ENCODE data around the gene RGS7BP.

The RGS7BP gene

GRCh38 chr5:64566310-64566916 is 60.6 kb downstream of the RGS7BP start:
- DNase-seq: no peak

- DNase-seq: no peak
These were observed 64.0 kb downstream of the RGS7BP start for GRCh38 chr5:64569858-64570257.

DNA sequence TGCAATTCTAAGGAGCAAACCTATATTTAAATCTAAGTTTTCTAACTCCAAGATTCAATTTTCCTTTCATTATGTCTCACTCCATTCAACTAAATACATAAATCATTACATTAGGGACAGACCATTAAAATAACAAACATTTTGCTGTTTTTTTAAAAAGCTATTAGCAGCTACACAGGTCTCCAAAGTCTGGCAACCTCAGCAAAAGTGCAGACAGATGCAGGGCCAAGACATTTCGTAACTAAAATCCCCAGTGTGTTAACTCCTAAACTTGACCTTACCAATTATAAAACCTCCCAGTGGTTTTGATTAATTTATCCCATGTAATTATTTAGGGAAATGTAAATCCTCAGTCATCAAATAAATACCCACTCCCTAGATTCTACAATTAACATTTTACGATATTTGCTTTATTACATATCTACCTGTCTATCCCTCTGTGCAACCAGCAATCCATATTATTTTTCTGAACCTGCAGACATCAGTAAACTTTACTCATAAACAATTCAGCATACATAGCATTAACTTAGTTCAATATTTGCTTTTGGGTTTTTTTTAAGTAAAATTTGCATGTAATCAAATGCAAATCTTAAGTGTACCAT is 64.7 kb downstream of the RGS7BP start:
- DNase-seq: no peak

GRCh38 chr5:64575561-64575960 is 69.7 kb downstream of the RGS7BP start:
- no peak for DNase-seq

DNA sequence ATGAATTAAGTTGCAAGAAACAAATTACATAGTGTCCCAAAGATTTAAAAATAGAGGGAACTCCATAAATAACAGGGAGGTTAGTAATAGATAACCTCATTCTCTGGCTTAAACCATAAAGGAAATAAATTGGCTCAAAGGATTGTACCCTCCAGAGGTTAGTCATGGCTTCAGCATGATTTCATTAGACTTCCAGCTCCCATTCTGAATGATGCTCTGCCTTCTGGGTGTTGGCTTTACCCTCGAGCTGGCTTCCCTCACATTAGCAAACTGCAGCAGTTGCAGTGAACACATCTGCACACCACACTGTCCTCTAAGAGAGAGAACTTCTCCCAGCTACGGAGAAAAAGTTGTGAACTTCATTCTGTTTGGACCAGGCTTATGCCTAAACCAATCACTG is 70.4 kb downstream of the RGS7BP start:
- no peak for DNase-seq

DNA sequence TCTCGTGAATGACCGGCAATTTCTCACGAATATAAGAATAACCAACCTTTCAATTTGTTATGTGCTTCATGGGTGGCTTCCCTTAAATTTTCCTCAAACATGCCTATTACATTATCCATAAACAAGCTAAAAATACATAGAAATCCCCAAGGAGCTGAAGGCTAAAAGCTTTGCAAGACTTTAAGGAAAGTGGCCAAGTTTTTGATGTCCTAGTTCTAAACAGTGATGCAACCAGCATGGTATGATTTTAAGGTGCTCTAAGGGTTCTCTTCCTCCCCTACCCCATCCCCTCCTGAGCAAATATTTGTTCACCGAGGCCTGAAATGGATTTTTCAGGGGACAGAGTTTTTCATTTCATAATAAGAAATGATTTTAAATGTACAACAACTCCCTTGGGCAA is 79.8 kb downstream of the RGS7BP start:
- no peak for DNase-seq

DNA sequence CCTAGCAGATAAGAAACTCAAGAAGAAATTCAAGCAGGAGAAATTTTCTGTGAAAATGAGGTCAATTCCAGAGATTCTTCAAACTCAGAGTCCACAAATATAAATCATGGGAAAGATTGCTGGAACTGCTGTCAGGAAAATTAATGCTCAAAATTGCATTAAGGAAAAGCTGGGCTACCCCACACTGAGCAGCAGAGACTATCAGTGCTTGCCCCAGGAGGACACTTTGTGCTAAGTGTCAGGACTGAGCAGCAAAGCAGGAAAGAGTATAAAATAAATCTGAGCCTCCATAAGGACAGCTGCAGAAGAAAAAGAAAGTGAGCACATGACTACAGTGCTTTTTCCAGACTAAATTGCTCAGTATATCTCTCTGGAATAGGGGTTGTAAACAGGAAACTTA is 81.6 kb downstream of the RGS7BP start:
- DNase-seq: no peak

DNA sequence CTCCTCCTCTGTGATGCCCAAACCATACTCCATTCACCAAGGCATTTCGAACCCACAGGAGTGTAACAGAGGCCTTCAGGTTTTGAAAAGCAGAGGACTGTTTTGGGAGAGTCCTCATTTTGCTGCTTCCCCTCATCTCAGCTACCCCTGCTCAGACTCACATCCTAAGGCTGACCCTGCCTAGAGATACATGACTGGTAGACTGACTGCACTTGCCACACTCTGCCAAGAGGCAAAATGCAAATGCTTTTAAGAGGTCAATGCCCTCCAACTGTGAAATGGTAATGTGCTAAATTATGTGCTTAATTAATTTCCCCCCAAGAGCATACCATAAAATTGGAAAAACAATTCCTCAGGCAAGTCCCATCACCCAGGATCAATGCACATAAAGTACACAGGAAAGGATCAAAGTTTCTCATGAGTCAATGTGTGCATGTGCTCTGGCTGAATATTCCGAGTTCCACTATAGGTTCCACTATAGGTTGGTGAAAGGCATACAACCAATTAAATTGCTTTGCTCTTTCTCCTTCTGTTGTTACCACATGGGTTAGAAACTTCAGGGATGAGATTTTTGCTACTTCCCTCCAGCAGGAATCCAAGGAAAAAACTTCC is 87.0 kb downstream of the RGS7BP start:
- no peak for DNase-seq

- no peak for DNase-seq
These were observed 88.2 kb downstream of the RGS7BP start for GRCh38 chr5:64594025-64594424.

GRCh38 chr5:64594601-64595000 is 88.8 kb downstream of the RGS7BP start:
- DNase-seq: no peak

GRCh38 chr5:64595031-64595855 is 89.4 kb downstream of the RGS7BP start:
- DNase-seq: no peak

DNA sequence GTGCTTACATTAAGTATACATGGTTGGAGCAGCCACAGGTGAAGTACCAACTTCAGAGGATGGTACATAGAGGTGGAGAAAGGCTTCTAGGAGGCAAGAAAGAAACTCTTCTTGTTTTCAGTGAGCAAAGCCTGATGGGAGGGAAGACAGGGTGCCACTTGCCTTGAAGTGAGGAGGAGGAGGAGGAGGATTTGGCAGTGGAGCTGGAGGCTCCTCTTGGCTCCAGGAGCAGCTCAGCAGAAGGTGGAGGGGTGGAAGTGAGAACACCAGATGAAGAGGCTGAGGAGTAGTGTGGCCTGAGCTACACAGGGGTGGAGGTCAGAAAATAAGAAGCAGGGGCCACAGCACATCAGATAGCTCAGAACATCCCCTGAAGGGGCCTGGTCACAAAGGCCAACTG is 93.4 kb downstream of the RGS7BP start:
- no peak for DNase-seq

DNA sequence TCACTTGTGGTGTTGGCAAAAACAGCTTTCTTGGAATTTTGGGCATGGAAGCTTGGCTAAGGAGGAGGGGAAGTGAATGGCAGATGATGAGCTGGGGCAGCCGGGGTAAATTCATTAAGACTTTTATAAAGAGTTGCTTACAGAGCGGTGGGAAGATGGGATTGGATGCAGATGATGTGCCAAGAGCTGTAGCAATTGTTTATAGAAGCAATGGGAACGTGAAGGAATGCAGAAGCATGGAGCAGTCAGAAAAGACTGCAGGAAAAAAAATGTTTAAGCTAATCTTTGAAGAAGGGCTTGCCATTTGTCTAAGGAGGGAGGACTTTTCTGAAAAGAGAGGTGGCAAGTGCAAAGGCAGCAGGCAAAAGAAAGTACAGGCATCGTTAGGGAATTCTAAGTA is 97.9 kb downstream of the RGS7BP start:
- no peak for DNase-seq

- no peak for DNase-seq
These were observed 101.1 kb downstream of the RGS7BP start for GRCh38 chr5:64606926-64607325.

GRCh38 chr5:64612344-64612961 is 106.6 kb downstream of the RGS7BP start:
- DNase-seq: no peak

DNA sequence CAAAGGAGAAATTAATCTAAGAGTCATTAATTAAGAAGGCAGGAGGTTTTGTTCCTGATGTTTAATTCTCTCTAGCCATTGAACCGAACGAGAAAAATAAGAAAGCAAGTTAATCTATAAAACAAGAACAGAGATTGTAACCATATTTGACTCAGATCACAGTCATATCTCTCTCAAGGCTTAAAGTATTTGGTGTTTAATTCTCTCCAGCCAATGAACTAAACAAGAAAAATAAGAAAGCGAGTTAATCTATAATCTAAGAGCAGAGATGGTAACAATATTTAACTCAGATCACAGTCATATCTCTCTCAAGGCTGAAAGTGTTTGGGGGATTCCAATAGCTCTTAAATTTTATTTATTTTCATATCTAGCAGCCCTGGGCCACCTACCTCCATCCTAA is 110.1 kb downstream of the RGS7BP start:
- no peak for DNase-seq

- DNase-seq: no peak
These were observed 113.8 kb downstream of the RGS7BP start for GRCh38 chr5:64619609-64620008.

DNA sequence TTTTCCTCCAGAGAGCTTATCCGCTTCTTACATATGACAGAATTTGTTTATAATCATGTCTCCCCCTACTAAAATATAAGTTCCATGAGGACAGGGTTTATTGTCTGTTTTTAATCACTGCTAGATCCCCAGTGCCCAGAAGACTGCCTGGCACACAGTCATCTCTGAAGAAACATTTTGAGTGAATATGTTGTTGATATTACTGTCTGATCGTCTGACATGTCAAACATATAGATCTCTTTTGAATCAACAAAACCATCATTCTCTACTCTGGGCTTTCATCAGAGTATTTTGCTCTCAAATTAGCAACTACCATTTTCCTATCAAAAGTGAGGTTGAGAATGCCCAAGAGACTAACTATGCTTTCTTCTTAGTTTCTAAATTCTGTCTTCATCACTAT is 117.2 kb downstream of the RGS7BP start:
- no peak for DNase-seq

DNA sequence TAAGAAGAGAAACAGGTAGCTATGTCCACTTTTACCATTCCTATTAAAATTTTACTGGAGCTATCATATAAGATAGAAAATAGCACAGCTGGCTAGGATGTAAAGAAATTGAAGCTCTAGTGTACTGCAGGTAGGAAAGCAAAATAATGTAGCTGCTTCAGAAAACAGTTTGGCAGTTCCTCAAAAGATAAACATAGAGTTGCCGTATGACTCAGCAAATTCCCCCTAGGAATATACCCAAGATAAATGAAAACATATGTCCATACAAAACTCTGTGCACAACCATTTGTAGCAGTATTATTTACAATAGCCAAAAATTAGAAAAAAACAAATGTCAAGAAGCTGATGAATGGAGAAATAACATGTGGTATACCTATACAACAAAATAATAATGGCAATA is 119.9 kb downstream of the RGS7BP start:
- DNase-seq: no peak

DNA sequence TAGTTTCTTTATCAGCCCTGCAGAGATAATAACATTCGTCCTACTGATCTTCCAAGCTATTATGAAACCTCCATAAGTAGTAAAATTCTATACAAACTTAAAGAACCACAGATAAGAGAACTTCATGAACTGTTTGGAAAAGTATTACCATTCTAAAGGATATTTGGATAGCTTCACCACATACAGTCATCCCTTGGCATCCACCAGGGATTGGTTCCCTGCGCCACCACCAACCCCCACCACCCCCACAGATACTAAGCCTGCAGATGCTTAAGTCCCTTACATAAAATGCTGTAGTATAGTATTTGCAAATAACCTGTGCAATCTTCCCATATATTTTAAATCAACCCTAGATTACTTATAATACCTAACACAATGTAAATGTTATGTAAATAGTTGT is 123.1 kb downstream of the RGS7BP start:
- no peak for DNase-seq

DNA sequence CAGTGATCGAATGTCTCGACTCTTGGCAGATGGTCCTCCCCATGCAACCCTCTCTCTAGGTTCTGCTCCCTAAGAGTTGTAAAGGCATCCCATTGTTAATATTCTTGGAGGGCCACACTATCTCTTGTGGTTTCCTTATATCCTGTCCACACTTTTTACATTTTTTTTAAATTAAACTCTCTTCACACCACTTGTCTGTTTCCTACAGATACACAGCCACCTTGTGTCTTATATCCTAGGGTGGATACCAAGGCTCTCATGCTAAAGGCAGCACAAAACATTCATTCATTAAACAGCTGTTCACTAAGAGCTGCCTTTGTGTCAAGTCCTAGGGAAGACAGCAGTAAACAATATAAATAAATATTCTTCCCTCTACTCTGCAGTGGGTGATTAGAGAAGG is 124.0 kb downstream of the RGS7BP start:
- DNase-seq: no peak

- no peak for DNase-seq
These were observed 126.4 kb downstream of the RGS7BP start for GRCh38 chr5:64632251-64632650.

- DNase-seq: no peak
These were observed 129.3 kb downstream of the RGS7BP start for GRCh38 chr5:64634997-64635686.
